HepG2 (cell line): Measurements from ENCODE around the gene CTIF. TPM values are rescaled to one million over a fixed set of nuclear protein-coding genes. Genes with fewer than 3 reads are reported as not detected.

Experiments
- CHCHD3 ChIP-seq: sonication (generic); formaldehyde crosslinking; IDR thresholded peaks from 2 replicates; pipeline ENCODE4 v1.8.0; 2022; ENCODE audit warnings: mild to moderate bottlenecking, missing genetic modification reagents, moderate library complexity
- JDP2 ChIP-seq: sonication (generic); formaldehyde crosslinking; IDR thresholded peaks from 2 replicates; pipeline ENCODE4 v1.8.1; 2022; ENCODE audit warnings: missing genetic modification reagents, borderline replicate concordance
- REST ChIP-seq, 2 experiments: IDR thresholded peaks; 2 replicates each; pipeline ENCODE4 v1.6.1; 2011 to 2012; ENCODE audit warnings: low read length in 2 of 2, borderline replicate concordance in 1 of 2, low read depth in 1 of 2, mild to moderate bottlenecking in 1 of 2, moderate library complexity in 1 of 2
- SMAD3 ChIP-seq: sonication (generic); formaldehyde crosslinking; IDR thresholded peaks from 2 replicates; pipeline ENCODE4 v1.4.0; 2020; ENCODE audit warnings: missing genetic modification reagents
- SRY ChIP-seq: sonication (generic); formaldehyde crosslinking; IDR thresholded peaks from 2 replicates; pipeline ENCODE4 v1.8.0; 2022; ENCODE audit warnings: mild to moderate bottlenecking, missing genetic modification reagents
- ZNF234 ChIP-seq: sonication (generic); formaldehyde crosslinking; conservative IDR thresholded peaks from 2 replicates; pipeline ENCODE4 v1.5.1; 2020; ENCODE audit warnings: mild to moderate bottlenecking, missing genetic modification reagents
- ZNF407 ChIP-seq: sonication (generic); formaldehyde crosslinking; IDR thresholded peaks from one replicate; pipeline ENCODE4 v1.5.1; 2020; ENCODE audit warnings: mild to moderate bottlenecking, missing genetic modification reagents; ENCODE audit errors: not compliant biosample characterization
- ZNF557 ChIP-seq: sonication (generic); formaldehyde crosslinking; IDR thresholded peaks from 2 replicates; pipeline ENCODE4 v1.4.0; 2020; ENCODE audit warnings: missing genetic modification reagents
- polyA plus RNA-seq, 8 experiments: library from polyadenylated mRNA; depleted of rRNA in 3 of 8; stranded (reverse) in 7 of 8; unstranded in 1 of 8; fragments of >200 nt; fragmentation: Illumina TruSeq in 4 of 8; extraction: Trizol in 4 of 8; gene quantifications; 2 replicates each; pipeline versions ENCODE4 v1.2.1 to v1.2.3, GENCODE V29; 2011 to 2016; ENCODE audit warnings: low read depth in 4 of 8, missing spikeins in 1 of 8, mixed read lengths in 1 of 8; ENCODE audit not compliant: insufficient read depth in 1 of 8
- total RNA-seq, 5 experiments: library from RNA; depleted of rRNA; stranded (reverse); fragments of >200 nt; fragmentation: Illumina TruSeq; extraction: Trizol; gene quantifications; 2 replicates each; pipeline ENCODE4 v1.2.3, GENCODE V29; 2016; ENCODE audit warnings: low read depth in 1 of 5

CTIF gene
- total and polyA plus RNA-seq, 2 of the 13 experiments (the other 11 are each of a cell fraction or from before 2014, with no cell fraction given) = 18.2 to 28.0 TPM

- TF ChIP-seq ZNF407 (CRISPR knock-in tag) (no peak), REST (IDR thresholded peaks at IDR 0.05; ENCODE audit: borderline replicate concordance in 1 of 2, low read depth in 1 of 2, low read length in 2 of 2) (no peak), SRY (CRISPR knock-in tag) (no peak), ZNF234 (no peak), SMAD3 (CRISPR knock-in tag) (no peak), ZNF557 (CRISPR knock-in tag) (no peak), CHCHD3 (CRISPR knock-in tag) (no peak), JDP2 (CRISPR knock-in tag) (no peak)
Measured at GRCh38 chr18:48742304-48742703, 203.5 kb downstream of the CTIF start (continued).
